ENCODE measurements around the gene ADAMTS14. TPM values are rescaled to one million over a fixed set of nuclear protein-coding genes. Genes with fewer than 3 reads are reported as not detected.

Gene ADAMTS14
- total RNA-seq, 1 experiment from 2014 or later, result not detected

- Histone ChIP-seq H3K4me3 (ENCODE audit: low read depth, low read length) (no peak overlapping the region), H3K4me1 (no peaks in the 10 kb centered on the region), H3K27me3 (replicated peaks; ENCODE audit: control insufficient read depth, insufficient read depth, low read length) (no peaks in the 10 kb centered on the region), H3K36me3 (ENCODE audit: control insufficient read depth, insufficient read depth, low read length) (no peaks in the 10 kb centered on the region), H3K9me3 (no peaks in the 10 kb centered on the region; the same call in 1 of the 2 replicates)
- Mint-ChIP-seq H3K36me3 (ENCODE audit: insufficient read depth, unreplicated experiment) (no peaks in the 10 kb centered on the region), H3K9me3 (ENCODE audit: unreplicated experiment) (no peaks in the 10 kb centered on the region), H3K27me3 (ENCODE audit: insufficient read depth, unreplicated experiment) (no peaks in the 10 kb centered on the region), H3K4me1 (ENCODE audit: low read depth, unreplicated experiment) (no peaks in the 10 kb centered on the region), H3K4me3 (ENCODE audit: unreplicated experiment) (no peak overlapping the region), H3K27ac (ENCODE audit: unreplicated experiment) (no peak overlapping the region)
- TF ChIP-seq CTCF (IDR thresholded peaks at IDR 0.05; ENCODE audit: insufficient read depth in 1 of 2, low read depth in 1 of 2, low read length in 1 of 2, severe bottlenecking in 1 of 2, unreplicated experiment in 1 of 2), result no peak
- no peak for DNase-seq
- POLR2A ChIA-PET, result no interaction called here
- CTCF ChIA-PET, result no interaction called here
- no TSS peak for BruUV-seq (replicated peaks)
- intact Hi-C loops (cut with micrococcal nuclease; ENCODE audit: unreplicated experiment), result no loop called here
These were observed 56.0 kb downstream of the ADAMTS14 start for GRCh38 chr10:70728328-70728727.

- Mint-ChIP-seq H3K27me3 (ENCODE audit: insufficient read depth, unreplicated experiment) (no peaks in the 10 kb centered on the region), H3K4me3 (ENCODE audit: unreplicated experiment) (no peak overlapping the region), H3K9me3 (ENCODE audit: unreplicated experiment) (no peaks in the 10 kb centered on the region), H3K27ac (ENCODE audit: unreplicated experiment) (no peak overlapping the region), H3K36me3 (ENCODE audit: insufficient read depth, unreplicated experiment) (no peaks in the 10 kb centered on the region), H3K4me1 (ENCODE audit: low read depth, unreplicated experiment) (no peaks in the 10 kb centered on the region)
- DNase-seq, result no peak
- POLR2A ChIA-PET, result no interaction called here
- CTCF ChIA-PET, result no interaction called here
- intact Hi-C loops (cut with micrococcal nuclease; ENCODE audit: unreplicated experiment), result no loop called here
- Histone ChIP-seq H3K4me3 (ENCODE audit: low read depth, low read length) (no peak overlapping the region), H3K4me1 (no peaks in the 10 kb centered on the region), H3K9me3 (no peaks in the 10 kb centered on the region; the same call in 1 of the 2 replicates), H3K27me3 (replicated peaks; ENCODE audit: control insufficient read depth, insufficient read depth, low read length) (no peaks in the 10 kb centered on the region), H3K36me3 (ENCODE audit: control insufficient read depth, insufficient read depth, low read length) (no peaks in the 10 kb centered on the region)
- no TSS peak for BruUV-seq (replicated peaks)
- TF ChIP-seq CTCF (IDR thresholded peaks at IDR 0.05; ENCODE audit: insufficient read depth in 1 of 2, low read depth in 1 of 2, low read length in 1 of 2, severe bottlenecking in 1 of 2, unreplicated experiment in 1 of 2), result no peak
These were observed 57.6 kb downstream of the ADAMTS14 start for GRCh38 chr10:70729763-70730357.

DNA sequence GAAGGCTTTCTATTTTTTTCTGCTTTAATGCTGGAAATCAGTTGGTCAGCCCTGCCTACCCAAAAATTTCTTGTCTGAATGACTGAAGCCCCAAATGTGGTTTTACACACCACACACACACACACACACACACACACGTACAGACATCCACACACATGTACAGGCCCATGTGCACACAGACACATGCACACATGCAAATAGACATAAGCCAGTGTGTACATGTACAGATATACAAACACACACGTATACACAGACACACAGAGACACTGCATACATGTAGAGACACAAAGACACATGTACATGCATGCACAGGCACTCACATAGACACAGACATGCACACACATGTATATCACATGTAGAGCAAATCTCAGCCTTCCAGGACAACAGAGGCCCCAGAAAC, 58.6 kb downstream of the ADAMTS14 start:
- no peak overlapping the region for H3K4me3 ChIP-seq (ENCODE audit: low read depth, low read length)
- BruUV-seq (replicated peaks), result no TSS peak
- H3K27ac Mint-ChIP-seq (ENCODE audit: unreplicated experiment), result no peak overlapping the region
- intact Hi-C loops (cut with micrococcal nuclease; ENCODE audit: unreplicated experiment), result no loop called here
- no peaks in the 10 kb centered on the region for H3K9me3 ChIP-seq
- no peaks in the 10 kb centered on the region for H3K4me1 ChIP-seq
- no peak overlapping the region for H3K4me3 Mint-ChIP-seq (ENCODE audit: unreplicated experiment)
- ChIA-PET POLR2A (no interaction called here), CTCF (interaction anchor here (0.6 kb wide), 1 partner anchor 39 kb away, joined by 3 read pairs; no protein-coding TSS in a partner anchor)
- no peaks in the 10 kb centered on the region for H3K27me3 Mint-ChIP-seq (ENCODE audit: insufficient read depth, unreplicated experiment)
- no peaks in the 10 kb centered on the region for H3K4me1 Mint-ChIP-seq (ENCODE audit: low read depth, unreplicated experiment)
- no peaks in the 10 kb centered on the region for H3K36me3 Mint-ChIP-seq (ENCODE audit: insufficient read depth, unreplicated experiment)
- TF ChIP-seq CTCF (IDR thresholded peaks at IDR 0.05; ENCODE audit: insufficient read depth in 1 of 2, low read depth in 1 of 2, low read length in 1 of 2, severe bottlenecking in 1 of 2, unreplicated experiment in 1 of 2), result no peak
- no peaks in the 10 kb centered on the region for H3K27me3 ChIP-seq (replicated peaks; ENCODE audit: control insufficient read depth, insufficient read depth, low read length)
- no peaks in the 10 kb centered on the region for H3K36me3 ChIP-seq (ENCODE audit: control insufficient read depth, insufficient read depth, low read length)
- no peak for DNase-seq
- H3K9me3 Mint-ChIP-seq (ENCODE audit: unreplicated experiment), result no peaks in the 10 kb centered on the region

All from Caco-2 (cell line).